HepG2 (cell line): Measurements from ENCODE around the gene RNASE7. TPM values are rescaled to one million over a fixed set of nuclear protein-coding genes. Genes with fewer than 3 reads are reported as not detected.

ENCODE experiments used
- ATAC-seq: fragments of 200-7000 bp; cut with Tn5 transposase; 3 replicates; pipeline ENCODE4 v1.9.1; 2020; ENCODE audit warnings: mild to moderate bottlenecking, moderate library complexity
- BruUV-seq: library from RNA; stranded (reverse); fragments of 400-500 nt; replicated peaks from 2 replicates; lab custom pipeline; 2021; lab: Mats Ljungman, UMichigan
- CTCF ChIA-PET: fragments of 300-600 bp; formaldehyde crosslinking; extraction: SDS; loops from one replicate; lab custom pipeline; 2021; ENCODE audit warnings: low total read pairs, inconsistent platforms, low intra/inter-chr PET ratio; lab: Yijun Ruan, JAX
- POLR2A ChIA-PET: fragments of 350-600 bp; sonication (Branson Sonifier 250); formaldehyde crosslinking; loops from one replicate; lab custom pipeline; 2020; ENCODE audit warnings: antibody characterized with exemption, inconsistent platforms; lab: Yijun Ruan, JAX
- DNase-seq: peaks from one replicate; pipeline ENCODE4 v3.0.0-alpha.2; 2015; ENCODE audit warnings: low spot score
- FAIRE-seq: peaks from 3 replicates; lab custom pipeline; 2011; peaks lifted over from hg19 to GRCh38; lab: Jason Lieb, UNC
- H2AFZ ChIP-seq: one replicate; pipeline ENCODE4 v1.6.1; 2011; ENCODE audit warnings: low read length, inconsistent platforms
- H3K27ac ChIP-seq: fragments of 300-600 bp; 3 replicates; pipeline ENCODE4 v1.8.0; 2011; ENCODE audit warnings: mixed run types, mild to moderate bottlenecking, mixed read lengths, low read length, inconsistent platforms; ENCODE audit not compliant: insufficient read depth; ENCODE audit errors: extremely low read length
- H3K27me3 ChIP-seq, 2 experiments: fragments of 200-600 bp in 1 of 2; 2 replicates in 1 of 2; 3 replicates in 1 of 2; pipeline versions ENCODE4 v1.6.0 to v1.8.0; 2011; ENCODE audit warnings: low read length in 2 of 2, mild to moderate bottlenecking in 2 of 2, moderate library complexity in 2 of 2, inconsistent platforms in 1 of 2; ENCODE audit not compliant: insufficient read depth in 2 of 2, control insufficient read depth in 1 of 2
- H3K36me3 ChIP-seq, 2 experiments: fragments of 200-600 bp in 1 of 2; replicated peaks in 1 of 2; 2 replicates in 1 of 2; 3 replicates in 1 of 2; pipeline versions ENCODE4 v1.5.1 to v1.8.0; 2011; ENCODE audit warnings: low read length in 2 of 2, inconsistent platforms in 1 of 2; ENCODE audit not compliant: insufficient read depth in 2 of 2, control insufficient read depth in 1 of 2
- H3K4me1 ChIP-seq: 2 replicates; pipeline ENCODE4 v1.5.1; 2012; ENCODE audit warnings: low read length, inconsistent platforms; ENCODE audit not compliant: insufficient read depth
- H3K4me2 ChIP-seq: 2 replicates; pipeline ENCODE4 v1.6.0; 2011; ENCODE audit warnings: low read depth, low read length, inconsistent platforms
- H3K4me3 ChIP-seq, 3 experiments: fragments of 200-600 bp in 1 of 3; sonication (generic), shearing (Covaris generic) in 1 of 3; replicated peaks in 1 of 3; 2 replicates each; pipeline ENCODE4 v1.5.1; 2011 to 2016; ENCODE audit warnings: low read length in 3 of 3, inconsistent platforms in 2 of 3, low read depth in 2 of 3, mild to moderate bottlenecking in 2 of 3, control low read depth in 1 of 3, mixed read lengths in 1 of 3; ENCODE audit not compliant: insufficient read depth in 1 of 3
- H3K79me2 ChIP-seq: one replicate; pipeline ENCODE4 v1.6.1; 2011; ENCODE audit warnings: low read length, inconsistent platforms; ENCODE audit not compliant: insufficient read depth
- H3K9ac ChIP-seq: 2 replicates; pipeline ENCODE4 v1.6.0; 2011; ENCODE audit warnings: mild to moderate bottlenecking, low read depth, low read length, inconsistent platforms; ENCODE audit not compliant: insufficient read depth
- H3K9me3 ChIP-seq: 2 replicates; pipeline ENCODE4 v1.5.1; 2012; ENCODE audit warnings: mild to moderate bottlenecking, low read length
- H4K20me1 ChIP-seq: 2 replicates; pipeline ENCODE4 v1.6.0; 2011; ENCODE audit warnings: inconsistent platforms, mild to moderate bottlenecking, low read length, moderate library complexity; ENCODE audit not compliant: insufficient read depth
- BRCA1 ChIP-seq: sonication (generic); formaldehyde crosslinking; IDR thresholded peaks from 2 replicates; pipeline ENCODE4 v1.4.0; 2020; ENCODE audit warnings: missing genetic modification reagents
- CBX1 ChIP-seq: IDR thresholded peaks from one replicate; pipeline ENCODE4 v1.6.1; 2016; ENCODE audit warnings: antibody characterized with exemption, low read depth
- CC2D1A ChIP-seq: sonication (generic); formaldehyde crosslinking; IDR thresholded peaks from 2 replicates; pipeline ENCODE4 v1.8.1; 2023; ENCODE audit warnings: mild to moderate bottlenecking, missing genetic modification reagents
- CREM ChIP-seq, 2 experiments: sonication (generic) in 1 of 2; formaldehyde crosslinking in 1 of 2; IDR thresholded peaks; 2 replicates each; pipeline versions ENCODE4 v1.4.0 to v1.6.1; 2016 to 2020; ENCODE audit warnings: antibody characterized with exemption in 1 of 2, mild to moderate bottlenecking in 1 of 2, missing genetic modification reagents in 1 of 2
- FOXM1 ChIP-seq: sonication (generic); formaldehyde crosslinking; IDR thresholded peaks from 2 replicates; pipeline ENCODE4 v1.5.0; 2020; ENCODE audit warnings: missing genetic modification reagents
- MEIS1 ChIP-seq: sonication (generic); formaldehyde crosslinking; IDR thresholded peaks from 2 replicates; pipeline ENCODE4 v1.9.0; 2021; ENCODE audit warnings: mild to moderate bottlenecking, missing genetic modification reagents, moderate library complexity, borderline replicate concordance
- MTF2 ChIP-seq: sonication (generic); formaldehyde crosslinking; IDR thresholded peaks from 2 replicates; pipeline ENCODE4 v1.5.0; 2020; ENCODE audit warnings: missing genetic modification reagents, borderline replicate concordance
- PHF21A ChIP-seq: sonication (generic); formaldehyde crosslinking; IDR thresholded peaks from 2 replicates; pipeline ENCODE4 v1.5.0; 2020; ENCODE audit warnings: mild to moderate bottlenecking, missing genetic modification reagents
- PLRG1 ChIP-seq: fragments of 450-650 bp; conservative IDR thresholded peaks from 2 replicates; pipeline ENCODE4 v1.6.1; 2016
- REL ChIP-seq: sonication (generic); formaldehyde crosslinking; conservative IDR thresholded peaks from 2 replicates; pipeline ENCODE4 v1.8.0; 2022; ENCODE audit warnings: mild to moderate bottlenecking, missing genetic modification reagents, moderate library complexity
- SRSF1 ChIP-seq: fragments of 200-400 bp; formaldehyde crosslinking; optimal IDR thresholded peaks from 2 replicates; pipeline ENCODE3; 2017; ENCODE audit warnings: mild to moderate bottlenecking, low read depth, low read length, moderate library complexity
- ZFP36 ChIP-seq: fragments of 150-350 bp; IDR thresholded peaks from 2 replicates; pipeline ENCODE4 v1.6.1; 2018; ENCODE audit warnings: borderline replicate concordance, low read length, low read depth; ENCODE audit not compliant: partially characterized antibody
- ZNF264 ChIP-seq: sonication (generic); formaldehyde crosslinking; IDR thresholded peaks from 2 replicates; pipeline ENCODE4 v1.4.0; 2020; ENCODE audit warnings: missing genetic modification reagents
- ZNF564 ChIP-seq: sonication (generic); formaldehyde crosslinking; IDR thresholded peaks from 2 replicates; pipeline ENCODE4 v1.8.1; 2023; ENCODE audit warnings: mild to moderate bottlenecking, missing genetic modification reagents
- ZNF678 ChIP-seq: sonication (generic); formaldehyde crosslinking; IDR thresholded peaks from 2 replicates; pipeline ENCODE4 v1.4.0; 2020; ENCODE audit warnings: mild to moderate bottlenecking, missing genetic modification reagents
- ZNF891 ChIP-seq: sonication (generic); formaldehyde crosslinking; IDR thresholded peaks from 2 replicates; pipeline ENCODE4 v1.5.0; 2020; ENCODE audit warnings: mild to moderate bottlenecking, missing genetic modification reagents
- WGBS: methylation state at CpG from one replicate; pipeline ENCODE4 v1.1.6; 2017; ENCODE audit warnings: low lambda C conversion rate; 5-methylcytosine and 5-hydroxymethylcytosine counted together
- in situ Hi-C: cut with HindIII; loops from 2 replicates; pipeline ENCODE4 v1.10.0; 2017; ENCODE audit warnings: low pct_unique_long_range_greater_than_20kb; ENCODE audit not compliant: extremely low pct_ligation_motif_present
- intact Hi-C: fragments of 100-400 bp; cut with micrococcal nuclease; formaldehyde crosslinking; loops from one replicate; pipeline ENCODE4 v1.10.0; 2022; ENCODE audit not compliant: unreplicated experiment
- polyA plus RNA-seq, 8 experiments: library from polyadenylated mRNA; depleted of rRNA in 3 of 8; stranded (reverse) in 7 of 8; unstranded in 1 of 8; fragments of >200 nt; fragmentation: Illumina TruSeq in 4 of 8; extraction: Trizol in 4 of 8; gene quantifications; 2 replicates each; pipeline versions ENCODE4 v1.2.1 to v1.2.3, GENCODE V29; 2011 to 2016; ENCODE audit warnings: low read depth in 4 of 8, missing spikeins in 1 of 8, mixed read lengths in 1 of 8; ENCODE audit not compliant: insufficient read depth in 1 of 8
- total RNA-seq, 5 experiments: library from RNA; depleted of rRNA; stranded (reverse); fragments of >200 nt; fragmentation: Illumina TruSeq; extraction: Trizol; gene quantifications; 2 replicates each; pipeline ENCODE4 v1.2.3, GENCODE V29; 2016; ENCODE audit warnings: low read depth in 1 of 5
- TF ChIP-seq, protein P1 (sequence below): sonication (generic); formaldehyde crosslinking; conservative IDR thresholded peaks from 2 replicates; pipeline ENCODE4 v1.4.0; 2020; ENCODE audit warnings: missing genetic modification reagents
- TF ChIP-seq, protein P2 (sequence below): sonication (generic); formaldehyde crosslinking; IDR thresholded peaks from 2 replicates; pipeline ENCODE4 v1.8.1; 2022; ENCODE audit warnings: low read depth, mild to moderate bottlenecking, missing genetic modification reagents
- TF ChIP-seq, protein P3 (sequence below): sonication (generic); formaldehyde crosslinking; IDR thresholded peaks from 2 replicates; pipeline ENCODE4 v1.4.0; 2020; ENCODE audit warnings: missing genetic modification reagents

RNASE7 gene
- total and polyA plus RNA-seq, 2 of the 13 experiments (the other 11 are each of a cell fraction or from before 2014, with no cell fraction given), result 0.04 TPM; not detected in 1

DNA sequence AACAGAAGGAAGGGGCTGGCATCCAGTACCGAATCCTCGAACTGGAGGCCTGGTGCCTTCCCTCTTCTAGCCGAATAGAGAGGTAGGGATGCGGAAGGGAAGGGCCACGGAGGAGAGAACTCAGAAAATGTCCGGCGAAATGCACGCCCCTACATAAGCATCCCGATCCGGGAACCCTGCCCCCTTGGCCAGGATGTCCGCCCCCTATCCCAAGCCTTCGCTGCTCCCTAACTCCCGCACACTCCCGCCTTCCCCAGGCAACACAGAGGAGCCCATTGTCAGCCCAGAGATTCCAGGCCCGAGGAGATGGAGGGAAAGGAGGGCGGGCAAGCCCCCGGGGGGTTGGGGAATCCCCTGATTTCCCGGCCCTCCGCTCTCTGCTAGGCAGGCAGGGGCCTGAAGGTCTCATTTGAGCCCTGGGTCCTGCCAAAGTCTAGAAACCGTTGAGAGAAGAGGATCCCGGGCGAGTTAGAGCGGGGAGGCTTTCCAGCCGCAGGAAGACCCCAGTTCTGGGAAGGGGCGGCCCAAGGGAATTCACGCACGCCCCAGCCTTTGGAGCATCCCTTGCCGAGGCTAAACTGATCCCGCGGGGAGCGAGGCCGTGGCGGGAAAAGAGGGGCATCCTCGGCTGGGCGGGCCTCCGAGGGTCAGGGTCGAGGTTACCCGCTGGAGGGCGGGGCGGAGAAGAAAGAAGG, 27.4 kb downstream of the RNASE7 start:
- Histone ChIP-seq H3K27ac (peak overlapping the region; percentile 77), H3K9me3 (no peaks in the 10 kb centered on the region), H3K4me1 (peaks cover 58% of the 10 kb centered on the region), H3K36me3 (peaks cover 5 to 13% of the 10 kb centered on the region in 2 experiments; a peak in 4 of 5 replicates), H3K4me3 (peak overlapping the region; percentile 86 to 90 (median 87)), H2AFZ (no peak overlapping the region), H4K20me1 (no peaks in the 10 kb centered on the region), H3K27me3 (peaks cover 0 to 7% of the 10 kb centered on the region in 2 experiments; a peak in 1 of 5 replicates), H3K9ac (peak overlapping the region; percentile 80), H3K79me2 (peaks cover 6% of the 10 kb centered on the region), H3K4me2 (peak overlapping the region; percentile 87)
- ATAC-seq (peak; percentile 61), DNase-seq (peak; percentile 85), FAIRE-seq (no peak)
- BruUV-seq, result no TSS peak
- ChIA-PET CTCF (interaction anchor here (5.8 to 7.5 kb wide), 4 partner anchors 20 to 55 kb away, joined by 35 to 135 read pairs (median 60); no protein-coding TSS in a partner anchor), POLR2A (interaction anchor here (1.1 to 6.7 kb wide), 21 partner anchors 8 to 386 kb away, joined by 4 to 141 read pairs (median 17); partner anchors contain the start of genes RNASE4, RNASE8, TMEM253 and ZNF219)
- WGBS, result 3% methylated on average over 39 of the region's 40 CpGs
- in situ Hi-C loops, result loop anchor here (5.0 kb wide), 1 partner anchor 33 kb away; the partner anchor contains the start of gene TMEM253
- intact Hi-C loops, result loop anchor here (1.0 to 5.0 kb wide), 3 partner anchors 15 to 123 kb away; no protein-coding TSS in a partner anchor
- TF ChIP-seq FOXM1 (CRISPR knock-in tag), result no peak
- TF ChIP-seq SRSF1, result peak; percentile 38
- TF ChIP-seq, protein P1, sequence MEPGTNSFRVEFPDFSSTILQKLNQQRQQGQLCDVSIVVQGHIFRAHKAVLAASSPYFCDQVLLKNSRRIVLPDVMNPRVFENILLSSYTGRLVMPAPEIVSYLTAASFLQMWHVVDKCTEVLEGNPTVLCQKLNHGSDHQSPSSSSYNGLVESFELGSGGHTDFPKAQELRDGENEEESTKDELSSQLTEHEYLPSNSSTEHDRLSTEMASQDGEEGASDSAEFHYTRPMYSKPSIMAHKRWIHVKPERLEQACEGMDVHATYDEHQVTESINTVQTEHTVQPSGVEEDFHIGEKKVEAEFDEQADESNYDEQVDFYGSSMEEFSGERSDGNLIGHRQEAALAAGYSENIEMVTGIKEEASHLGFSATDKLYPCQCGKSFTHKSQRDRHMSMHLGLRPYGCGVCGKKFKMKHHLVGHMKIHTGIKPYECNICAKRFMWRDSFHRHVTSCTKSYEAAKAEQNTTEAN, result peak; percentile 27; the same call in 1 of the 2 replicates
- TF ChIP-seq, protein P2, sequence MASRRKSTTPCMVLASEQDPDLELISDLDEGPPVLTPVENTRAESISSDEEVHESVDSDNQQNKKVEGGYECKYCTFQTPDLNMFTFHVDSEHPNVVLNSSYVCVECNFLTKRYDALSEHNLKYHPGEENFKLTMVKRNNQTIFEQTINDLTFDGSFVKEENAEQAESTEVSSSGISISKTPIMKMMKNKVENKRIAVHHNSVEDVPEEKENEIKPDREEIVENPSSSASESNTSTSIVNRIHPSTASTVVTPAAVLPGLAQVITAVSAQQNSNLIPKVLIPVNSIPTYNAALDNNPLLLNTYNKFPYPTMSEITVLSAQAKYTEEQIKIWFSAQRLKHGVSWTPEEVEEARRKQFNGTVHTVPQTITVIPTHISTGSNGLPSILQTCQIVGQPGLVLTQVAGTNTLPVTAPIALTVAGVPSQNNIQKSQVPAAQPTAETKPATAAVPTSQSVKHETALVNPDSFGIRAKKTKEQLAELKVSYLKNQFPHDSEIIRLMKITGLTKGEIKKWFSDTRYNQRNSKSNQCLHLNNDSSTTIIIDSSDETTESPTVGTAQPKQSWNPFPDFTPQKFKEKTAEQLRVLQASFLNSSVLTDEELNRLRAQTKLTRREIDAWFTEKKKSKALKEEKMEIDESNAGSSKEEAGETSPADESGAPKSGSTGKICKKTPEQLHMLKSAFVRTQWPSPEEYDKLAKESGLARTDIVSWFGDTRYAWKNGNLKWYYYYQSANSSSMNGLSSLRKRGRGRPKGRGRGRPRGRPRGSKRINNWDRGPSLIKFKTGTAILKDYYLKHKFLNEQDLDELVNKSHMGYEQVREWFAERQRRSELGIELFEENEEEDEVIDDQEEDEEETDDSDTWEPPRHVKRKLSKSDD (CRISPR knock-in tag), result no peak
- TF ChIP-seq, protein P3, sequence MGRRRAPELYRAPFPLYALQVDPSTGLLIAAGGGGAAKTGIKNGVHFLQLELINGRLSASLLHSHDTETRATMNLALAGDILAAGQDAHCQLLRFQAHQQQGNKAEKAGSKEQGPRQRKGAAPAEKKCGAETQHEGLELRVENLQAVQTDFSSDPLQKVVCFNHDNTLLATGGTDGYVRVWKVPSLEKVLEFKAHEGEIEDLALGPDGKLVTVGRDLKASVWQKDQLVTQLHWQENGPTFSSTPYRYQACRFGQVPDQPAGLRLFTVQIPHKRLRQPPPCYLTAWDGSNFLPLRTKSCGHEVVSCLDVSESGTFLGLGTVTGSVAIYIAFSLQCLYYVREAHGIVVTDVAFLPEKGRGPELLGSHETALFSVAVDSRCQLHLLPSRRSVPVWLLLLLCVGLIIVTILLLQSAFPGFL (CRISPR knock-in tag), result no peak
- TF ChIP-seq PLRG1, result no peak
- peak; percentile 59; the same call in 1 of the 2 replicates for TF ChIP-seq ZNF891
- peak; percentile 40; the same call in 1 of the 2 replicates for TF ChIP-seq MTF2 (CRISPR knock-in tag)
- no peak for TF ChIP-seq REL (CRISPR knock-in tag)
- TF ChIP-seq CREM (IDR thresholded peaks at IDR 0.05), result no peak; the same call in 1 of the 2 replicates
- TF ChIP-seq CREM (CRISPR knock-in tag; IDR thresholded peaks at IDR 0.05), result no peak
- TF ChIP-seq PHF21A (CRISPR knock-in tag), result peak; percentile 77
- peak; percentile 71; the same call in 1 of the 2 replicates for TF ChIP-seq ZNF564
- TF ChIP-seq ZFP36, result no peak
- TF ChIP-seq CC2D1A (CRISPR knock-in tag), result no peak
- TF ChIP-seq ZNF678 (CRISPR knock-in tag), result peak; percentile 31; the same call in 1 of the 2 replicates
- no peak for TF ChIP-seq BRCA1
- no peak for TF ChIP-seq CBX1
- TF ChIP-seq ZNF264 (CRISPR knock-in tag), result no peak
- peak; percentile 34 for TF ChIP-seq MEIS1
